Measurements from ENCODE around the gene ACER2.

- no peak for TF ChIP-seq CTCF (IDR thresholded peaks at IDR 0.05)
- no peak for TF ChIP-seq POLR2A (IDR thresholded peaks at IDR 0.05)
Measured at GRCh38 chr9:19386502-19387044, 22.2 kb upstream of the ACER2 start.

All from transverse colon (tissue), 3 donors.